Endothelial cell of umbilical vein (primary cell): ENCODE results near the gene BRSK2. TPM values are rescaled to one million over a fixed set of nuclear protein-coding genes. Genes with fewer than 3 reads are reported as not detected.

Source experiments
- BruUV-seq: library from RNA; stranded (reverse); fragments of 400-500 nt; replicated peaks from 2 replicates; lab custom pipeline; 2021; lab: Mats Ljungman, UMichigan
- CTCF ChIA-PET: fragments of 300-600, 350-600 bp; sonication (Branson Sonifier 250); formaldehyde crosslinking; loops from one replicate; lab custom pipeline; 2021; ENCODE audit warnings: antibody characterized with exemption, inconsistent platforms; lab: Charles Lee
- POLR2A ChIA-PET: fragments of 300-600, 350-600 bp; sonication (Branson Sonifier 250); formaldehyde crosslinking; loops from one replicate; lab custom pipeline; 2021; ENCODE audit warnings: antibody characterized with exemption, inconsistent platforms; lab: Charles Lee
- DNase-seq: peaks from one replicate; pipeline ENCODE4 v3.0.0-alpha.2; 2011; ENCODE audit warnings: low read depth, low spot score
- FAIRE-seq: peaks from 2 replicates; lab custom pipeline; 2011; peaks lifted over from hg19 to GRCh38; lab: Jason Lieb, UNC
- H2AFZ ChIP-seq: 2 replicates; pipeline ENCODE4 v1.6.0; 2012; ENCODE audit warnings: low read depth, low read length, control low read depth, inconsistent platforms
- H3K27ac ChIP-seq: 2 replicates; pipeline ENCODE4 v1.5.1; 2011; ENCODE audit warnings: low read depth, mild to moderate bottlenecking, control low read depth, low read length, moderate library complexity; ENCODE audit not compliant: insufficient read depth
- H3K27me3 ChIP-seq, 2 experiments: 2 replicates each; pipeline versions ENCODE4 v1.6.0 to v1.6.1; 2011; ENCODE audit warnings: low read length in 2 of 2, mixed read lengths in 1 of 2; ENCODE audit not compliant: control insufficient read depth in 2 of 2, insufficient read depth in 2 of 2
- H3K36me3 ChIP-seq, 2 experiments: 2 replicates in 1 of 2; 3 replicates in 1 of 2; pipeline ENCODE4 v1.5.1; 2011; ENCODE audit warnings: low read length in 2 of 2, mild to moderate bottlenecking in 1 of 2, moderate library complexity in 1 of 2; ENCODE audit not compliant: control insufficient read depth in 2 of 2, insufficient read depth in 2 of 2; ENCODE audit errors: extremely low read depth in 1 of 2
- H3K4me1 ChIP-seq: 3 replicates; pipeline ENCODE4 v1.5.1; 2011; ENCODE audit warnings: mild to moderate bottlenecking, low read length; ENCODE audit not compliant: control insufficient read depth, insufficient read depth; ENCODE audit errors: extremely low read depth
- H3K4me2 ChIP-seq: 2 replicates; pipeline ENCODE4 v1.6.1; 2011; ENCODE audit warnings: low read length, control low read depth, mixed read lengths; ENCODE audit not compliant: insufficient read depth
- H3K4me3 ChIP-seq, 3 experiments: fragments of 200-600 bp in 1 of 3; sonication (generic), shearing (Covaris generic) in 1 of 3; replicated peaks in 1 of 3; 2 replicates each; pipeline ENCODE4 v1.5.1; 2011 to 2016; ENCODE audit warnings: control low read depth in 3 of 3, low read length in 3 of 3, mild to moderate bottlenecking in 2 of 3, inconsistent platforms in 1 of 3, low read depth in 1 of 3, moderate library complexity in 1 of 3; ENCODE audit not compliant: insufficient read depth in 1 of 3
- H3K79me2 ChIP-seq: 2 replicates; pipeline ENCODE4 v1.6.0; 2012; ENCODE audit warnings: low read length, inconsistent platforms; ENCODE audit not compliant: control insufficient read depth, insufficient read depth
- H3K9ac ChIP-seq: replicated peaks from 2 replicates; pipeline ENCODE3; 2011; ENCODE audit warnings: low read length, control low read depth; ENCODE audit not compliant: insufficient read depth; ENCODE audit errors: extremely low read depth
- H3K9me1 ChIP-seq: replicated peaks from 3 replicates; pipeline ENCODE4 v1.6.0; 2011; ENCODE audit warnings: mild to moderate bottlenecking, low read length; ENCODE audit not compliant: control insufficient read depth, insufficient read depth; ENCODE audit errors: extremely low read depth
- H3K9me3 ChIP-seq: replicated peaks from 2 replicates; pipeline ENCODE4 v1.5.1; 2012; ENCODE audit warnings: low read length, inconsistent platforms; ENCODE audit not compliant: control insufficient read depth, insufficient read depth
- H4K20me1 ChIP-seq: replicated peaks from 2 replicates; pipeline ENCODE3; 2011; ENCODE audit warnings: mild to moderate bottlenecking, low read length; ENCODE audit not compliant: control insufficient read depth, insufficient read depth; ENCODE audit errors: extremely low read depth
- EZH2 ChIP-seq: IDR thresholded peaks from 2 replicates; pipeline ENCODE4 v1.6.1; 2012; ENCODE audit warnings: borderline replicate concordance, low read depth, mild to moderate bottlenecking, moderate library complexity, low read length, inconsistent platforms; ENCODE audit not compliant: severe bottlenecking
- FOS ChIP-seq: IDR thresholded peaks from 2 replicates; pipeline ENCODE4 v1.6.1; 2011; ENCODE audit warnings: mild to moderate bottlenecking, low read length, moderate library complexity, borderline replicate concordance; ENCODE audit not compliant: insufficient read depth
- GATA2 ChIP-seq: IDR thresholded peaks from 2 replicates; pipeline ENCODE4 v1.7.0; 2011; ENCODE audit warnings: low read depth, mild to moderate bottlenecking, moderate library complexity, mixed read lengths, low read length; ENCODE audit not compliant: insufficient read length, insufficient read depth
- JUN ChIP-seq: IDR thresholded peaks from 2 replicates; pipeline ENCODE4 v1.6.1; 2011; ENCODE audit warnings: borderline replicate concordance, low read depth; ENCODE audit not compliant: insufficient read length, insufficient read depth
- MYC ChIP-seq: IDR thresholded peaks from one replicate; pipeline ENCODE4 v1.6.1; 2011; ENCODE audit warnings: mild to moderate bottlenecking, low read depth, low read length
- POLR2A ChIP-seq: IDR thresholded peaks from 2 replicates; pipeline ENCODE4 v1.6.1; 2012; ENCODE audit warnings: low read depth, mild to moderate bottlenecking, control low read depth, low read length
- POLR2AphosphoS5 ChIP-seq: IDR thresholded peaks from 2 replicates; pipeline ENCODE4 v1.6.1; 2012; ENCODE audit warnings: low read depth, mild to moderate bottlenecking, control low read depth, low read length, moderate library complexity; ENCODE audit not compliant: insufficient read depth
- dilution Hi-C: fragments of 300-500 bp; cut with MboI; formaldehyde crosslinking; loops from one replicate; pipeline ENCODE4 v1.15.0; 2019; ENCODE audit warnings: low sequenced_read_pairs; ENCODE audit not compliant: extremely low pct_ligation_motif_present
- intact Hi-C: fragments of 100-400 bp; cut with micrococcal nuclease; formaldehyde crosslinking; loops from one replicate; pipeline ENCODE4 v1.10.0; 2022
- polyA plus RNA-seq, 4 experiments: library from polyadenylated mRNA; depleted of rRNA in 3 of 4; stranded (reverse) in 3 of 4; unstranded in 1 of 4; fragments of >200 nt; gene quantifications; 2 replicates each; pipeline versions ENCODE4 v1.2.1 to v1.2.3, GENCODE V29; 2011 to 2012; ENCODE audit warnings: missing spikeins in 1 of 4
- total RNA-seq: library from RNA; stranded (reverse); gene quantifications from 2 replicates; pipeline ENCODE4 v1.2.3, GENCODE V29; 2021
- TF ChIP-seq, protein P1 (sequence below), 2 donors: IDR thresholded peaks; 1 replicate in 1 of 2; 2 replicates in 1 of 2; pipeline ENCODE4 v1.5.1; 2011; ENCODE audit warnings: low read length in 2 of 2, mild to moderate bottlenecking in 2 of 2, moderate library complexity in 2 of 2, control low read depth in 1 of 2, inconsistent platforms in 1 of 2, low read depth in 1 of 2; ENCODE audit not compliant: insufficient read depth in 1 of 2; ENCODE audit errors: extremely low read depth in 1 of 2
- TF ChIP-seq, protein P2 (sequence below): IDR thresholded peaks from 2 replicates; pipeline ENCODE4 v1.6.1; 2011; ENCODE audit not compliant: insufficient read depth, insufficient read length

Gene BRSK2
- total and polyA plus RNA-seq, 2 donors (not counting 3 experiments of a cell fraction or from before 2014, with no cell fraction given): 0.08 to 0.20 TPM

DNA sequence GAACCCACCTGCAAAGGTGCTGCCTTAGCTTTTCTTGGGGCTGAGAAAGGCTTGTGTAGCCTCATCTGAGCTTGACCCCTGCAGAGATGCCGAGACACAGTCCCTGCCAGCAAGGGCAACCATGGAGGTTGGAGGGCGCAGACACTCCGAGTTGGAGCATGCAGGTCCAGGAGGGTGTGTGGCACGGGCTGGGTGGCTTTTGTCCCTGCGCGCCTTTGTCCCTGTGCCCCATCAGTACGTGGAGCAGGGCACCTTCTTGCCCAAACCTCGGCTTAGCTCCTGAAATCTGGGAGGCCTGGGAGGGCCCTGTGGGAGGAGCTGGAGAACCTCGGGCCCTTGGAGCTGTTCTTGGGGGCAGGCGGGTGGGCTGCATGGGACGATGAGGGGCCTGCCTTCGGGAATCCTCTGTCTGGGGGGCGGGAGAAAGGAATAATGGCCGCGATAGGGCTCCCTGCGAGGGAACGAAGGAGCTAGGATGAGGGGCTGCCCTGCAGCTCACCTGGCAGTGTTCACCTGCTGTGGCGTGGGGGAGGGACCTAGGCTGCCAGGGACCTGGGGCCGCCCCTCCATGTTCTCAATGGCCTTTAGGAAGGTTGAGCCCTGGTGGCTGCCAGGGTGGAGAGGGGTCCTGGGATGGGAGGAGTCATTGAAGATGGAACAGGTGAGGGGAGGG is 3.4 kb downstream of the BRSK2 start:
- Histone ChIP-seq H3K4me3 (no peak overlapping the region), H3K79me2 (no peaks in the 10 kb centered on the region), H3K9me3 (no peaks in the 10 kb centered on the region), H3K4me1 (peaks cover 3% of the 10 kb centered on the region), H2AFZ (no peak overlapping the region), H3K9me1 (no peaks in the 10 kb centered on the region), H3K27me3 (peaks cover 18 to 24% of the 10 kb centered on the region in 2 experiments), H4K20me1 (no peaks in the 10 kb centered on the region), H3K27ac (no peak overlapping the region), H3K36me3 (no peaks in the 10 kb centered on the region), H3K9ac (no peak overlapping the region), H3K4me2 (no peak overlapping the region)
- intact Hi-C loops: no loop called here
- ChIA-PET CTCF (no interaction called here), POLR2A (no interaction called here)
- FAIRE-seq (no peak), DNase-seq (no peak)
- TF ChIP-seq, protein P1, sequence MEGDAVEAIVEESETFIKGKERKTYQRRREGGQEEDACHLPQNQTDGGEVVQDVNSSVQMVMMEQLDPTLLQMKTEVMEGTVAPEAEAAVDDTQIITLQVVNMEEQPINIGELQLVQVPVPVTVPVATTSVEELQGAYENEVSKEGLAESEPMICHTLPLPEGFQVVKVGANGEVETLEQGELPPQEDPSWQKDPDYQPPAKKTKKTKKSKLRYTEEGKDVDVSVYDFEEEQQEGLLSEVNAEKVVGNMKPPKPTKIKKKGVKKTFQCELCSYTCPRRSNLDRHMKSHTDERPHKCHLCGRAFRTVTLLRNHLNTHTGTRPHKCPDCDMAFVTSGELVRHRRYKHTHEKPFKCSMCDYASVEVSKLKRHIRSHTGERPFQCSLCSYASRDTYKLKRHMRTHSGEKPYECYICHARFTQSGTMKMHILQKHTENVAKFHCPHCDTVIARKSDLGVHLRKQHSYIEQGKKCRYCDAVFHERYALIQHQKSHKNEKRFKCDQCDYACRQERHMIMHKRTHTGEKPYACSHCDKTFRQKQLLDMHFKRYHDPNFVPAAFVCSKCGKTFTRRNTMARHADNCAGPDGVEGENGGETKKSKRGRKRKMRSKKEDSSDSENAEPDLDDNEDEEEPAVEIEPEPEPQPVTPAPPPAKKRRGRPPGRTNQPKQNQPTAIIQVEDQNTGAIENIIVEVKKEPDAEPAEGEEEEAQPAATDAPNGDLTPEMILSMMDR (IDR thresholded peaks at IDR 0.05; ENCODE audit: extremely low read depth in 1 of 2, insufficient read depth in 1 of 2, low read depth in 1 of 2, low read length in 2 of 2): no peak
- TF ChIP-seq POLR2AphosphoS5 (no peak), POLR2A (no peak), JUN (no peak), EZH2 (no peak), GATA2 (no peak), MYC (no peak), FOS (no peak)
- TF ChIP-seq, protein P2, sequence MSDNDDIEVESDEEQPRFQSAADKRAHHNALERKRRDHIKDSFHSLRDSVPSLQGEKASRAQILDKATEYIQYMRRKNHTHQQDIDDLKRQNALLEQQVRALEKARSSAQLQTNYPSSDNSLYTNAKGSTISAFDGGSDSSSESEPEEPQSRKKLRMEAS: no peak
- dilution Hi-C loops: no loop called here
- no TSS peak for BruUV-seq
